Small intestine (tissue), 16 donors: Measurements from ENCODE around the gene TP53BP1. TPM values are rescaled to one million over a fixed set of nuclear protein-coding genes. Genes with fewer than 3 reads are reported as not detected.
A peak's percentile ranks its signal among the peaks of the same experiment; 100 is the strongest.
"Not testable (repeated sequence)": the region's sequence is repeated elsewhere in the genome, so short reads cannot be mapped to it uniquely, and the experiment has no call there.

ENCODE experiments used
- DNase-seq, 2 donors: peaks; one replicate each; pipeline versions ENCODE4 v3.0.0 to v3.0.0-alpha.2; 2013
- FAIRE-seq: peaks from 2 replicates; lab custom pipeline; 2012; peaks lifted over from hg19 to GRCh38; lab: Jason Lieb, UNC
- H3K27ac ChIP-seq, 3 donors: one replicate each; pipeline ENCODE4 v1.5.1; 2013; ENCODE audit warnings: low read length in 2 of 3, mild to moderate bottlenecking in 2 of 3, control low read depth in 1 of 3, inconsistent platforms in 1 of 3, low read depth in 1 of 3, moderate library complexity in 1 of 3
- H3K27me3 ChIP-seq, 3 donors: one replicate each; pipeline ENCODE4 v1.6.1; 2013; ENCODE audit warnings: low read length in 3 of 3, inconsistent platforms in 1 of 3; ENCODE audit not compliant: control insufficient read depth in 3 of 3, insufficient read depth in 3 of 3
- H3K36me3 ChIP-seq, 3 donors: one replicate each; pipeline ENCODE4 v1.6.1; 2013; ENCODE audit warnings: low read length in 3 of 3, inconsistent platforms in 1 of 3, low read depth in 1 of 3, mild to moderate bottlenecking in 1 of 3, moderate library complexity in 1 of 3; ENCODE audit not compliant: control insufficient read depth in 3 of 3, insufficient read depth in 2 of 3
- H3K4me1 ChIP-seq, 3 donors: one replicate each; pipeline ENCODE4 v1.6.1; 2013; ENCODE audit warnings: low read length in 2 of 3, inconsistent platforms in 1 of 3, low read depth in 1 of 3, mild to moderate bottlenecking in 1 of 3, moderate library complexity in 1 of 3; ENCODE audit not compliant: control insufficient read depth in 3 of 3, insufficient read depth in 2 of 3
- H3K4me3 ChIP-seq, 3 donors: one replicate each; pipeline ENCODE4 v1.5.1; 2013; ENCODE audit warnings: low read length in 3 of 3, control low read depth in 1 of 3, inconsistent platforms in 1 of 3, low read depth in 1 of 3, mild to moderate bottlenecking in 1 of 3, moderate library complexity in 1 of 3
- H3K9me3 ChIP-seq, 2 donors: one replicate each; pipeline ENCODE4 v1.6.1; 2013; ENCODE audit warnings: low read depth in 1 of 2, low read length in 1 of 2; ENCODE audit not compliant: control insufficient read depth in 2 of 2, insufficient read depth in 1 of 2
- WGBS, 3 donors: extraction: QIAGEN DNeasy Blood & Tissue Kit; methylation state at CpG; one replicate each; pipeline ENCODE4 v1.1.7; 2013; 5-methylcytosine and 5-hydroxymethylcytosine counted together
- long read RNA-seq, 10 donors: transcript quantifications; one replicate each; lab custom pipeline, GENCODE V29; 2026
- polyA plus RNA-seq, 4 donors: library from polyadenylated mRNA; stranded (reverse) in 3 of 4; unstranded in 1 of 4; fragments of 200-250 nt in 3 of 4; fragments of 120-200 nt in 1 of 4; gene quantifications; one replicate each; pipeline versions ENCODE4 v1.2.1 to v1.2.3, GENCODE V29; 2013
- donor health status: healthy with polysubstance abuse.
- donor health status: control.
- donor health status: control.
- donor health status: Bipolar disorder and iron deficiency.
- donor health status: healthy.

The TP53BP1 gene, protein sequence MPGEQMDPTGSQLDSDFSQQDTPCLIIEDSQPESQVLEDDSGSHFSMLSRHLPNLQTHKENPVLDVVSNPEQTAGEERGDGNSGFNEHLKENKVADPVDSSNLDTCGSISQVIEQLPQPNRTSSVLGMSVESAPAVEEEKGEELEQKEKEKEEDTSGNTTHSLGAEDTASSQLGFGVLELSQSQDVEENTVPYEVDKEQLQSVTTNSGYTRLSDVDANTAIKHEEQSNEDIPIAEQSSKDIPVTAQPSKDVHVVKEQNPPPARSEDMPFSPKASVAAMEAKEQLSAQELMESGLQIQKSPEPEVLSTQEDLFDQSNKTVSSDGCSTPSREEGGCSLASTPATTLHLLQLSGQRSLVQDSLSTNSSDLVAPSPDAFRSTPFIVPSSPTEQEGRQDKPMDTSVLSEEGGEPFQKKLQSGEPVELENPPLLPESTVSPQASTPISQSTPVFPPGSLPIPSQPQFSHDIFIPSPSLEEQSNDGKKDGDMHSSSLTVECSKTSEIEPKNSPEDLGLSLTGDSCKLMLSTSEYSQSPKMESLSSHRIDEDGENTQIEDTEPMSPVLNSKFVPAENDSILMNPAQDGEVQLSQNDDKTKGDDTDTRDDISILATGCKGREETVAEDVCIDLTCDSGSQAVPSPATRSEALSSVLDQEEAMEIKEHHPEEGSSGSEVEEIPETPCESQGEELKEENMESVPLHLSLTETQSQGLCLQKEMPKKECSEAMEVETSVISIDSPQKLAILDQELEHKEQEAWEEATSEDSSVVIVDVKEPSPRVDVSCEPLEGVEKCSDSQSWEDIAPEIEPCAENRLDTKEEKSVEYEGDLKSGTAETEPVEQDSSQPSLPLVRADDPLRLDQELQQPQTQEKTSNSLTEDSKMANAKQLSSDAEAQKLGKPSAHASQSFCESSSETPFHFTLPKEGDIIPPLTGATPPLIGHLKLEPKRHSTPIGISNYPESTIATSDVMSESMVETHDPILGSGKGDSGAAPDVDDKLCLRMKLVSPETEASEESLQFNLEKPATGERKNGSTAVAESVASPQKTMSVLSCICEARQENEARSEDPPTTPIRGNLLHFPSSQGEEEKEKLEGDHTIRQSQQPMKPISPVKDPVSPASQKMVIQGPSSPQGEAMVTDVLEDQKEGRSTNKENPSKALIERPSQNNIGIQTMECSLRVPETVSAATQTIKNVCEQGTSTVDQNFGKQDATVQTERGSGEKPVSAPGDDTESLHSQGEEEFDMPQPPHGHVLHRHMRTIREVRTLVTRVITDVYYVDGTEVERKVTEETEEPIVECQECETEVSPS (N-terminal part only)
- polyA plus RNA-seq, result 10 to 100 TPM in 1 of 4 donors, 1 to 10 TPM in 3; 1.1 to 28.5 (median 5.6) TPM
- long read RNA-seq, donor 1, result 0 reads
- long read RNA-seq, donor 2, result 0 reads
- long read RNA-seq, donor 3, partial matches to known transcripts, result 34 of 35 reads
- long read RNA-seq, donor 3, other reads (novel, unspliced or antisense), result 0 of 35 reads
- long read RNA-seq, donor 4, result 0 reads
- long read RNA-seq, donor 5, partial matches to known transcripts, result 0 of 1 reads
- long read RNA-seq, donor 5, other reads (novel, unspliced or antisense), result 0 of 1 reads
- long read RNA-seq, donor 6, partial matches to known transcripts, result 5 of 5 reads
- long read RNA-seq, donor 6, other reads (novel, unspliced or antisense), result 0 of 5 reads
- long read RNA-seq, donor 7, partial matches to known transcripts, result 19 of 23 reads
- long read RNA-seq, donor 7, other reads (novel, unspliced or antisense), result 0 of 23 reads
- long read RNA-seq, donor 8, partial matches to known transcripts, result 5 of 5 reads
- long read RNA-seq, donor 8, other reads (novel, unspliced or antisense), result 0 of 5 reads
- long read RNA-seq, donor 9, partial matches to known transcripts, result 9 of 9 reads
- long read RNA-seq, donor 9, other reads (novel, unspliced or antisense), result 0 of 9 reads
- long read RNA-seq, donor 10, partial matches to known transcripts, result 43 of 46 reads
- long read RNA-seq, donor 10, other reads (novel, unspliced or antisense), result 0 of 46 reads

DNA sequence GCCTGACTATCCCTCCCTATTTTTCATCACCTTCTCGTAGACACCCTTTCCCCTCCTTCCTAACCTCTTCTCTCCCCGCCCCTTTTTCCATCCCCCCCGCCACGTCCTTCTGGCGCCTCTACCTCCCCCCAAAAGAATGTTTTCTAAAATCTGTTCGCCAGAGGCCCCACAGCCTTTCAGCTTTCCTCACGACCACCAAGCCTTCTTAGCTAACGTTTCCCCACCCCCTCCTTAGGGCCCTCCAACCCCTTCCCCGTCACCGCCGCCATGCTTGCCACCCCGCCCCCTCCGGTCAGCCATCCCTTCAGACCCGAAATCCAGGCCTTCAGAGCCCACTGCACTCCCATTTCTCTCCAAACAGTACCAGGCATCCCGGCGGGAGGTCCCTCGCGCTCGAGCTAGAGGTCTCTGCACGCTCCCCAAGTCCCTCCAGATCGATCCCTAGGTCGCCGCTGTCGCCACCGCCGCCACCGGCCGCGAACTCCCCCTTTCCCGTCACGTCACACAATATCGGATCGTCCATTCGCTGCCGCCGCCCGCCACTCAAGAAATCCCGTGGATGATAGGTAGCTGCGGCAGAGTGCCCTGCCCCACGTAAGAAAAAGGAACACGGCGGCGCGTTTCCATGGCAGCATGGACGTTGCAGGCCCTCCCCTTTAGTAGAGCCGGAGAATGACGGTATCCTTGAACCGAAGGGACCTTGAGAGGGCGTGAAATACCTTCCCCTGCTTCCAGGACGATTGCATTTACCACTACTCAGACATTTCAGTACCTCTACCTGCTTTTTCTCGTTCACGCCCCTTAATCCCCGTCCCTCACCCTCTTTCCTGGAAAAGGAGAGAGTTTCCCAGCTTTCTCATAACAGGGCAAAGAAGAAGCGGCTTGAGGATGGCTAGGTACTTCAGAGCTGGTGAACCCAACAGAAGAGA is at the start of gene TP53BP1:
TP53BP1 (minus strand) TSS at position 484 of the 929 bp plus-strand sequence; CDS start at position 371, 113 bp downstream.
- peak within 1 kb of the TSS in 2 of 3 donors; percentile 77 to 90 for H3K27ac ChIP-seq
- peak within 1 kb of the TSS; percentile 65 to 91 (median 71) for H3K4me3 ChIP-seq
- peaks cover 0 to 7% (median 0%) of the 10 kb centered on the region in 3 donors for H3K36me3 ChIP-seq
- FAIRE-seq, result no peak
- peaks cover 3 to 9% (median 4%) of the 10 kb centered on the region in 3 donors for H3K4me1 ChIP-seq
- 0 to 1% (median 0%) methylated on average over 50 to 54 of the region's 54 CpGs for WGBS, 3 donors
- no peaks in the 10 kb centered on the region for H3K9me3 ChIP-seq
- no peaks in the 10 kb centered on the region for H3K27me3 ChIP-seq
- peak; percentile 96 to 97 for DNase-seq

DNA sequence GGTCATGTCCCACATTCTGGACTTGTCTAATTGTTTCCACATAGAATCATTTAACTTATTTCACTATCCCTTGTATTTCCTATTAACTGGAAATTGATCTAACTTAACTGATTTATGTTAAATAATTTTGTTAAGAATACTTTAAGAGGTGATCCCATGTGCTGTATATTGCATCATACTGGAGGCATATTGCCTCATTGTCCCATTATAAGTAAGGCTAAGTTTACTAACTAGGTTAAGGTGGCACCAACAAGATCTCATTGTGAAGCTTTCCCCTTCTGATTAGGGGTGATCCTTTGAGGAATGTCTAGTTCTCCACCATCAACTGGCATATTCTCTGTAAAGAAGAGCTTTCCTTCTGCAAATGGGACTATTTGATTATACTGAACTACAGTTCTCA is 48.8 kb upstream of the TP53BP1 start:
- H3K36me3 ChIP-seq, result peaks cover 0 to 33% (median 2%) of the 10 kb centered on the region in 3 donors
- no peak overlapping the region for H3K27ac ChIP-seq
- no peak overlapping the region for H3K4me3 ChIP-seq
- H3K9me3 ChIP-seq, result peaks cover 0 to 5% of the 10 kb centered on the region in 2 donors
- H3K27me3 ChIP-seq, result no peaks in the 10 kb centered on the region
- FAIRE-seq (no peak), DNase-seq (no peak)
- no peaks in the 10 kb centered on the region for H3K4me1 ChIP-seq

DNA sequence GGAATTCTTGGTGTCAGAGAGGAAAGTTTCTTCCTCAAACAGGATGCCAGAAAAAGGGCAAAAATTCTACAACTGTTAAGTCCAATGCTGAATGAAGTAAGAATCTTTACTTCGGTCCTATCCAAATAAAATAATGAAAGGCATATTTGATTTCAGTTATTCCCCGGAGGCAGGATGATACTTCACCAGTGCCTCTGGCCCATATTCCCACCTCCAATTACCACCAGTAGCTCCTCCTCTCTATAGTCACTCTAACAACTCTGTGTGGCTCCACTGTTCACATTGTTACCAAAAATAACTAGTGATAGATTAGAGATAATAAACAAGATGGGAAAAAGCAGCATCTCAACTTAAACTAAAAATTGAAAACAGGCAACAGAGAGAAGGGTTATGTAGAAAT is 45.1 kb upstream of the TP53BP1 start:
- peaks cover 0 to 3% (median 0%) of the 10 kb centered on the region in 3 donors for H3K4me1 ChIP-seq
- H3K27ac ChIP-seq, result no peak overlapping the region
- no peak overlapping the region for H3K4me3 ChIP-seq
- no peaks in the 10 kb centered on the region for H3K9me3 ChIP-seq
- DNase-seq, result no peak
- 90 to 93% (median 92%) methylated on average over 2 of the region's 2 CpGs for WGBS, 3 donors
- peaks cover 0 to 41% (median 3%) of the 10 kb centered on the region in 3 donors for H3K36me3 ChIP-seq
- no peak for FAIRE-seq
- no peaks in the 10 kb centered on the region for H3K27me3 ChIP-seq

DNA sequence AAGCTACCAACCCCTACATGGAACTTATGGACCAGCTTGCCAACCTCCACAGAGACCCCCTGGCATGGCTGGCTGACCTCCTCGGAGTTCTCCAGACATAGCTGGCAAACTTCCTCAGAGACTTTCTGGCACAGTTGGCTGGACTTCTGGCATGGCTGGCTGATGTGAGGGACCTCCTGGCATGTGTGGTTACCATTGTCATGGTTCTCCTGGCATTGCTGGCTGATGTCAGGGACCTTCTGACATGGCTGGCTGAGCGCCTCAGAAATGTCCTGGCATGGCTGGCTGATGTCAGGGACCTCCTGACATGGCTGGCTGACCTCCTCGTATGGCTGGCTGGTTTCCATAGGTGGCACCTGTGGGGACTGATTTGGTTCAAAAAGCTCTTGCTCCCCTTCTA is 41.9 kb upstream of the TP53BP1 start:
- peaks cover 0 to 38% (median 3%) of the 10 kb centered on the region in 3 donors for H3K36me3 ChIP-seq
- H3K4me1 ChIP-seq, result peaks cover 0 to 10% (median 0%) of the 10 kb centered on the region in 3 donors
- no peaks in the 10 kb centered on the region for H3K9me3 ChIP-seq
- no peak overlapping the region for H3K4me3 ChIP-seq
- H3K27ac ChIP-seq, result no peak overlapping the region
- no peaks in the 10 kb centered on the region for H3K27me3 ChIP-seq
- 86 to 92% (median 92%) methylated on average over 3 of the region's 3 CpGs for WGBS, 3 donors
- DNase-seq, result no peak
- FAIRE-seq, result no peak

DNA sequence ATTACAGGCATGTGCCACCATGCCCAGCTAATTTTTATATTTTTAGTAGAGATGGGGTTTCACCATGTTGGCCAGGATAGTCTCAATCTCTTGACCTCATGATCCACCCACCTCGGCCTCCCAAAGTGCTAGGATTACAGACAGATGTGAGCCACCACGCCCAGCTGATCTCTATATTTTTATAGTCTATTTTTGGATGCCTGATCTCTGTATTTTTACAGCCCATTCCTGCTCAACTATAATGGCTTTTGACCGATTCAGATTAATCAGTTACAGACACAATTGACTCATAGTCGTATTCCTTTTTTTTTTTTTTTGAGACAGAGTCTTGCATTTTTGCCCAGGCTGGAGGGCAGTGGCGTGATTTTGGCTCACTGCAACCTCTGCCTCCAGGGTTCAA is 39.9 kb upstream of the TP53BP1 start:
- not testable (repeated sequence) for H3K4me1 ChIP-seq, H3K27ac ChIP-seq, H3K27me3 ChIP-seq, FAIRE-seq, H3K9me3 ChIP-seq, H3K4me3 ChIP-seq
- H3K36me3 ChIP-seq, result peaks cover 0 to 39% (median 3%) of the 10 kb centered on the region in 3 donors
- peak; percentile 51 to 66 for DNase-seq
- 17 to 63% (median 38%) methylated on average over 5 of the region's 5 CpGs for WGBS, 3 donors

DNA sequence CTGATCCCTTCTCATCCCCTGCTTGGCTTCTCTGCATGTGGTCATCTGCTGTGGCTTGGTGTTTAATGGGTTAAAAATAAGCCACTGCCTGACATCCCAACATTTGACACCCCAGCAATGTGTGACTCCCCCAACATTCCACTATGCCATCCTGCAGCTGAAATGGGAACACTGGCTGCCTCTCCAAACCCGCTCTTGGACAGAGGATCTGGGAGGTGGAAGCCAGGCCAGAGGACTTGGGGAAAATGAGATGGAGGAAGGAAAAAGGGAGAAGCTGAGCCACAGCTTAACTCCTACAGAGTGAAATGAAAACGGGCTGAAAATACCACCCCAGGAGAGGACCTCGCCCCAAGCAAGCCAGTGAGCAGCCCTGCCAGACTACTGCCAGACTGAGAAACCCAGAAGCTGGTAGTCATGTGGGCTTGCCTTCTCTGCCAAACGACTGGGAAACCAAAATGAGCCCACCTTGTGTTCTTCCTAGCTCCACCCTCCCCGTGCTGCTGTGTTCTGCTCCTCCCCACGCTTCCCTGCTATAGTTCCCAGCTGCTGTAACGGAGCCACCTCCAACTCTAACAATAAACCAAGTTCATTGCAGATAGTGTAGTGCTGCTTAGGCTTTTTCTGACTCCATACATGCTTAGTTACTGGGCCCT is 38.2 kb upstream of the TP53BP1 start:
- 49 to 58% (median 58%) methylated on average over 7 of the region's 7 CpGs for WGBS, 3 donors
- no peak for FAIRE-seq
- DNase-seq, result peak in 1 of 2 donors; percentile 20
- Histone ChIP-seq H3K4me3 (no peak overlapping the region), H3K27ac (no peak overlapping the region), H3K4me1 (peaks cover 0 to 10% (median 0%) of the 10 kb centered on the region in 3 donors), H3K36me3 (peaks cover 0 to 44% (median 3%) of the 10 kb centered on the region in 3 donors), H3K9me3 (no peaks in the 10 kb centered on the region), H3K27me3 (no peaks in the 10 kb centered on the region)
